Endothelial cell of umbilical vein (primary cell): Measurements from ENCODE around the gene SAMSN1. TPM values are rescaled to one million over a fixed set of nuclear protein-coding genes. Genes with fewer than 3 reads are reported as not detected.

Experiments used
- BruUV-seq: library from RNA; stranded (reverse); fragments of 400-500 nt; replicated peaks from 2 replicates; lab custom pipeline; 2021; lab: Mats Ljungman, UMichigan
- CTCF ChIA-PET: fragments of 300-600, 350-600 bp; sonication (Branson Sonifier 250); formaldehyde crosslinking; loops from one replicate; lab custom pipeline; 2021; ENCODE audit warnings: antibody characterized with exemption, inconsistent platforms; lab: Charles Lee
- POLR2A ChIA-PET: fragments of 300-600, 350-600 bp; sonication (Branson Sonifier 250); formaldehyde crosslinking; loops from one replicate; lab custom pipeline; 2021; ENCODE audit warnings: antibody characterized with exemption, inconsistent platforms; lab: Charles Lee
- DNase-seq: peaks from one replicate; pipeline ENCODE4 v3.0.0-alpha.2; 2011; ENCODE audit warnings: low read depth, low spot score
- FAIRE-seq: peaks from 2 replicates; lab custom pipeline; 2011; peaks lifted over from hg19 to GRCh38; lab: Jason Lieb, UNC
- H2AFZ ChIP-seq: 2 replicates; pipeline ENCODE4 v1.6.0; 2012; ENCODE audit warnings: low read depth, low read length, control low read depth, inconsistent platforms
- H3K27ac ChIP-seq: 2 replicates; pipeline ENCODE4 v1.5.1; 2011; ENCODE audit warnings: low read depth, mild to moderate bottlenecking, control low read depth, low read length, moderate library complexity; ENCODE audit not compliant: insufficient read depth
- H3K27me3 ChIP-seq, 2 experiments: 2 replicates each; pipeline versions ENCODE4 v1.6.0 to v1.6.1; 2011; ENCODE audit warnings: low read length in 2 of 2, mixed read lengths in 1 of 2; ENCODE audit not compliant: control insufficient read depth in 2 of 2, insufficient read depth in 2 of 2
- H3K36me3 ChIP-seq, 2 experiments: 2 replicates in 1 of 2; 3 replicates in 1 of 2; pipeline ENCODE4 v1.5.1; 2011; ENCODE audit warnings: low read length in 2 of 2, mild to moderate bottlenecking in 1 of 2, moderate library complexity in 1 of 2; ENCODE audit not compliant: control insufficient read depth in 2 of 2, insufficient read depth in 2 of 2; ENCODE audit errors: extremely low read depth in 1 of 2
- H3K4me1 ChIP-seq: 3 replicates; pipeline ENCODE4 v1.5.1; 2011; ENCODE audit warnings: mild to moderate bottlenecking, low read length; ENCODE audit not compliant: control insufficient read depth, insufficient read depth; ENCODE audit errors: extremely low read depth
- H3K4me2 ChIP-seq: 2 replicates; pipeline ENCODE4 v1.6.1; 2011; ENCODE audit warnings: low read length, control low read depth, mixed read lengths; ENCODE audit not compliant: insufficient read depth
- H3K4me3 ChIP-seq, 3 experiments: fragments of 200-600 bp in 1 of 3; sonication (generic), shearing (Covaris generic) in 1 of 3; replicated peaks in 1 of 3; 2 replicates each; pipeline ENCODE4 v1.5.1; 2011 to 2016; ENCODE audit warnings: control low read depth in 3 of 3, low read length in 3 of 3, mild to moderate bottlenecking in 2 of 3, inconsistent platforms in 1 of 3, low read depth in 1 of 3, moderate library complexity in 1 of 3; ENCODE audit not compliant: insufficient read depth in 1 of 3
- H3K79me2 ChIP-seq: 2 replicates; pipeline ENCODE4 v1.6.0; 2012; ENCODE audit warnings: low read length, inconsistent platforms; ENCODE audit not compliant: control insufficient read depth, insufficient read depth
- H3K9ac ChIP-seq: replicated peaks from 2 replicates; pipeline ENCODE3; 2011; ENCODE audit warnings: low read length, control low read depth; ENCODE audit not compliant: insufficient read depth; ENCODE audit errors: extremely low read depth
- H3K9me1 ChIP-seq: replicated peaks from 3 replicates; pipeline ENCODE4 v1.6.0; 2011; ENCODE audit warnings: mild to moderate bottlenecking, low read length; ENCODE audit not compliant: control insufficient read depth, insufficient read depth; ENCODE audit errors: extremely low read depth
- H3K9me3 ChIP-seq: replicated peaks from 2 replicates; pipeline ENCODE4 v1.5.1; 2012; ENCODE audit warnings: low read length, inconsistent platforms; ENCODE audit not compliant: control insufficient read depth, insufficient read depth
- H4K20me1 ChIP-seq: replicated peaks from 2 replicates; pipeline ENCODE3; 2011; ENCODE audit warnings: mild to moderate bottlenecking, low read length; ENCODE audit not compliant: control insufficient read depth, insufficient read depth; ENCODE audit errors: extremely low read depth
- EZH2 ChIP-seq: IDR thresholded peaks from 2 replicates; pipeline ENCODE4 v1.6.1; 2012; ENCODE audit warnings: borderline replicate concordance, low read depth, mild to moderate bottlenecking, moderate library complexity, low read length, inconsistent platforms; ENCODE audit not compliant: severe bottlenecking
- FOS ChIP-seq: IDR thresholded peaks from 2 replicates; pipeline ENCODE4 v1.6.1; 2011; ENCODE audit warnings: mild to moderate bottlenecking, low read length, moderate library complexity, borderline replicate concordance; ENCODE audit not compliant: insufficient read depth
- GATA2 ChIP-seq: IDR thresholded peaks from 2 replicates; pipeline ENCODE4 v1.7.0; 2011; ENCODE audit warnings: low read depth, mild to moderate bottlenecking, moderate library complexity, mixed read lengths, low read length; ENCODE audit not compliant: insufficient read length, insufficient read depth
- MYC ChIP-seq: IDR thresholded peaks from one replicate; pipeline ENCODE4 v1.6.1; 2011; ENCODE audit warnings: mild to moderate bottlenecking, low read depth, low read length
- POLR2A ChIP-seq: IDR thresholded peaks from 2 replicates; pipeline ENCODE4 v1.6.1; 2012; ENCODE audit warnings: low read depth, mild to moderate bottlenecking, control low read depth, low read length
- dilution Hi-C: fragments of 300-500 bp; cut with MboI; formaldehyde crosslinking; loops from one replicate; pipeline ENCODE4 v1.15.0; 2019; ENCODE audit warnings: low sequenced_read_pairs; ENCODE audit not compliant: extremely low pct_ligation_motif_present
- intact Hi-C: fragments of 100-400 bp; cut with micrococcal nuclease; formaldehyde crosslinking; loops from one replicate; pipeline ENCODE4 v1.10.0; 2022
- polyA plus RNA-seq, 4 experiments: library from polyadenylated mRNA; depleted of rRNA in 3 of 4; stranded (reverse) in 3 of 4; unstranded in 1 of 4; fragments of >200 nt; gene quantifications; 2 replicates each; pipeline versions ENCODE4 v1.2.1 to v1.2.3, GENCODE V29; 2011 to 2012; ENCODE audit warnings: missing spikeins in 1 of 4
- total RNA-seq: library from RNA; stranded (reverse); gene quantifications from 2 replicates; pipeline ENCODE4 v1.2.3, GENCODE V29; 2021
- TF ChIP-seq, protein P1 (sequence below), 2 donors: IDR thresholded peaks; 1 replicate in 1 of 2; 2 replicates in 1 of 2; pipeline ENCODE4 v1.5.1; 2011; ENCODE audit warnings: low read length in 2 of 2, mild to moderate bottlenecking in 2 of 2, moderate library complexity in 2 of 2, control low read depth in 1 of 2, inconsistent platforms in 1 of 2, low read depth in 1 of 2; ENCODE audit not compliant: insufficient read depth in 1 of 2; ENCODE audit errors: extremely low read depth in 1 of 2
- TF ChIP-seq, protein P2 (sequence below): IDR thresholded peaks from 2 replicates; pipeline ENCODE4 v1.6.1; 2011; ENCODE audit not compliant: insufficient read depth, insufficient read length

Gene SAMSN1
- total and polyA plus RNA-seq, 2 donors (not counting 3 experiments of a cell fraction or from before 2014, with no cell fraction given), result 2.5 to 5.3 TPM

DNA sequence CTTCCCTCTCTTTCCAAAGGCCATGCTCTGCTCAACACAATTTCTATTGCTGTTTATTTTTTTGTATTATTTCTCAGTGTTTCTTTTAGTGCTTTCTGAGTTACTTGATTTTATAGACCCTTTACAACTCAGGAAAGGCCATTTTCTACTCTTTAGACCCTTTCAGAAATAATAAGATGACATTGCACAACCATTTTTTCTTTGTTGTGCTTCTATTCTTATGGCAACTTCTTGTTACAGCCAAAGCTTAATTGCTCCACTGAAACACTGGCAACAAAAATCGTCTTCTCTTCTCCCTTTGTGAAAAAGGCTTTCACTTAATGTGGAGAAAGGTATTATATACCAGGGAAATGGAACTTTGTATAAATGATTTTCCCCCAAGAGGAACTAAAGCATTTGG, 39.0 kb upstream of the SAMSN1 start:
- POLR2A ChIA-PET, result no interaction called here
- H3K36me3 ChIP-seq, result no peaks in the 10 kb centered on the region
- no peaks in the 10 kb centered on the region for H3K27me3 ChIP-seq
- FAIRE-seq (no peak), DNase-seq (no peak)
- H3K9me1 ChIP-seq, result no peaks in the 10 kb centered on the region
- no peak overlapping the region for H2AFZ ChIP-seq
- H3K9me3 ChIP-seq, result no peaks in the 10 kb centered on the region
- BruUV-seq, result no TSS peak
- no peak overlapping the region for H3K27ac ChIP-seq
- H4K20me1 ChIP-seq, result no peaks in the 10 kb centered on the region
- no peak overlapping the region for H3K4me2 ChIP-seq
- intact Hi-C loops, result no loop called here
- CTCF ChIA-PET, result no interaction called here
- no peak overlapping the region for H3K4me3 ChIP-seq
- dilution Hi-C loops, result no loop called here
- no peaks in the 10 kb centered on the region for H3K4me1 ChIP-seq
- no peaks in the 10 kb centered on the region for H3K79me2 ChIP-seq
- TF ChIP-seq POLR2A (no peak), EZH2 (no peak), MYC (no peak), FOS (no peak), GATA2 (no peak)
- TF ChIP-seq, protein P1, sequence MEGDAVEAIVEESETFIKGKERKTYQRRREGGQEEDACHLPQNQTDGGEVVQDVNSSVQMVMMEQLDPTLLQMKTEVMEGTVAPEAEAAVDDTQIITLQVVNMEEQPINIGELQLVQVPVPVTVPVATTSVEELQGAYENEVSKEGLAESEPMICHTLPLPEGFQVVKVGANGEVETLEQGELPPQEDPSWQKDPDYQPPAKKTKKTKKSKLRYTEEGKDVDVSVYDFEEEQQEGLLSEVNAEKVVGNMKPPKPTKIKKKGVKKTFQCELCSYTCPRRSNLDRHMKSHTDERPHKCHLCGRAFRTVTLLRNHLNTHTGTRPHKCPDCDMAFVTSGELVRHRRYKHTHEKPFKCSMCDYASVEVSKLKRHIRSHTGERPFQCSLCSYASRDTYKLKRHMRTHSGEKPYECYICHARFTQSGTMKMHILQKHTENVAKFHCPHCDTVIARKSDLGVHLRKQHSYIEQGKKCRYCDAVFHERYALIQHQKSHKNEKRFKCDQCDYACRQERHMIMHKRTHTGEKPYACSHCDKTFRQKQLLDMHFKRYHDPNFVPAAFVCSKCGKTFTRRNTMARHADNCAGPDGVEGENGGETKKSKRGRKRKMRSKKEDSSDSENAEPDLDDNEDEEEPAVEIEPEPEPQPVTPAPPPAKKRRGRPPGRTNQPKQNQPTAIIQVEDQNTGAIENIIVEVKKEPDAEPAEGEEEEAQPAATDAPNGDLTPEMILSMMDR (IDR thresholded peaks at IDR 0.05; ENCODE audit: extremely low read depth in 1 of 2, insufficient read depth in 1 of 2, low read depth in 1 of 2, low read length in 2 of 2), result no peak
- TF ChIP-seq, protein P2, sequence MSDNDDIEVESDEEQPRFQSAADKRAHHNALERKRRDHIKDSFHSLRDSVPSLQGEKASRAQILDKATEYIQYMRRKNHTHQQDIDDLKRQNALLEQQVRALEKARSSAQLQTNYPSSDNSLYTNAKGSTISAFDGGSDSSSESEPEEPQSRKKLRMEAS, result no peak
- no peak overlapping the region for H3K9ac ChIP-seq
